GM18907 (cell line): ENCODE results near the gene NAT10.
"Not testable (repeated sequence)": the region's sequence is repeated elsewhere in the genome, so short reads cannot be mapped to it uniquely, and the experiment has no call there.

Source experiments
- ATAC-seq: cut with Tn5 transposase; IDR thresholded peaks from one replicate; pipeline ENCODE4 v1.9.1; 2021; ENCODE audit warnings: mild to moderate bottlenecking, moderate library complexity; ENCODE audit not compliant: unreplicated experiment

The NAT10 gene

DNA sequence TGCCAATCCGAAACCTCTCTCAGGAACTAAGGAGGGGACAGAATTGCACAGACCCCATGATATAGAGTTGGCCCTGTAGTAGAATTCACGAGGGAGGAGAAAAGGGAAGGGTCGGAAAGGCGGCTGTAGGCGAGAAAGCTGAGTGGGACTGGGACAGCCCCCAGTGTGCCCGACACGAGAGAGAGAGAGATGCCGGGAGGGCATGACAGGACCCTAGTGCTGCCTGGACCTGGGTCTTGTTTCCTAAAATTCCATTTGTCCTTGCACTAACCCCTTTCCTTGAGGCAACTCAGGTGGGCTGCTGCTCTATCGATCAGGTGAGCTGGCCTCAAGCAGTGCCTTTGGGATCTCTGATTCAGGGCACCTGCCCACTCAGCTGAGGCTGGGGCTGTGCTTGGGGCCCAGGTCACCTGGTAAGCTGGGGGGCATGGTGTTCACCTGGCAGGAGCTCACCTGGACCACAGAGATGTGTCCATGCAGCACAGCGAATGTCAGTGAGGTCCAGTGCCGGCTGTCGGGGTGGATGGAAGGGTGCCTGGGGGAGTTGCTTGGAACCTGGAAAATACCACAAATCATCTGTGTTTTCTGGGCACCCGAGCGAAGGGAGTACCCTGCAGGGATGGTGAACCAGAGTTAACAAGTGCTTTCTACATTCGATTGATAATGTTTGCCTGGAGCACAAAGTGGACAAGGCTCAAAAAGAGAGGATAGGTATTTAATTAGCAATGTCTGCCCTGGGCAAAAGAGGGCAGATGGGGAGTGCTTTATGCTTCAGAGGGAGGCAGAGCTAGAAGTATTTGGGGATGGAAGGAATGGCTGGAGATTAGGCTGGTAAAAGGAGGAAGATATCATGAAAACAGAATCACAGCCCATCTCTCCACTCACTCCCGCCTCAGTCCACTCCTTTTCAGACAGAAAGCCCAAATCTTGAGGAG lies 61.6 kb downstream of the NAT10 start:
- ATAC-seq: no peak

DNA sequence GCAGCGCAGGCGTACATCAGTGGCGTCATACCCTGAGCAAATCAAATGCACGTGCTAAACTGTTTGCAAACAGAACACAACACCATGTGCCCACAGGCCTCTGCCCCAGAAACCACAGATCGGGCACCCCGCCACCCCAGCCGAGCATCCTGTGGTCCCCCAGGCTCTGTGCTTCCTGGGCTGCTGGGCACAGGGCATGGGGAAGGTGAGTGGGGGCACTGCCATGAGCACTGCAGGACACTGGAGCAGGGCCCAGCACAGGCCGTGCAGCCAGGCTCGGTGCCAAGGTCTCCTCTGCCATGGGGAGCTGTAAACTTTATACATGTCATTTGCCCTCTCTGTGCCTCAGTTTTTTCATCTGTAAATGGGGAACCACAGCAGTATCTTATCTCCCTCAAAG lies 62.5 kb downstream of the NAT10 start:
- no peak for ATAC-seq

DNA sequence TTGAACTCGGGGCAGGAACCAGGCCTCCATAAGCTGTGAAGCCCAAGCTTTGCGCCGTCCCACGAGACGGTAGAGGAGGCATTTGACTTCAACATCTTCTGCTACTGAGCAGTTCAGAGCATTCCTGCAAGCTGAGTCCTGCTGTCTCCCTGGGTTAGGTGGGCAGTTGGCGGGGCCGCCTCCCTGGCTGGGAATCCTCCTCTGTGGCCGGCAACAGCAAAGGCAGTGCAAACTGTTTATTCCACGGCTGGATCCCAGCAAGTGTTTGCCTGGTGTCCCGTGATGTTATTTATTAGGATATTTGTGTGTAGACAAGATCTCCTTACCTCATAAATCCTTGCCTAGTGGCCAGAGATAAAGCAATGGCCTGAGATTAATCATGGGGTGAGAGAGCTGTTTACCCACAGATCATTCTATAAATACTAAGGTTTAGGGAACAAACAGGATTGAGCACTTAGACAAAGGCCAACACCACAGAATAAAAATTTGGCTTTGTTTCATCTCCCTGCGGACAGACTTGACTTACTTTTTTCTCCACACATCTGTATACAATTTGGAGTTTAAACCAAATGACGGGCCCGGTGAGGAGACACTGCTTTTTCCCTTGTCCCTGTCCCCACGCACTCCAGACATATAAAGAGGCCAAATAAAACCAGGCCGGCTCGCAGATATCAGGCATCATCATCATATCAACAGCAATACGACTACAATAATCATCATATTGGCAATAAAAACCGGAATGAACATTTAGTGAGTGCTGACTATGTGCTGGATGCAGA lies 63.4 kb downstream of the NAT10 start:
- ATAC-seq: no peak

GRCh38 chr11:34169686-34170085 lies 64.3 kb downstream of the NAT10 start:
- no peak for ATAC-seq

GRCh38 chr11:34173050-34173449 lies 67.6 kb downstream of the NAT10 start:
- ATAC-seq: no peak

DNA sequence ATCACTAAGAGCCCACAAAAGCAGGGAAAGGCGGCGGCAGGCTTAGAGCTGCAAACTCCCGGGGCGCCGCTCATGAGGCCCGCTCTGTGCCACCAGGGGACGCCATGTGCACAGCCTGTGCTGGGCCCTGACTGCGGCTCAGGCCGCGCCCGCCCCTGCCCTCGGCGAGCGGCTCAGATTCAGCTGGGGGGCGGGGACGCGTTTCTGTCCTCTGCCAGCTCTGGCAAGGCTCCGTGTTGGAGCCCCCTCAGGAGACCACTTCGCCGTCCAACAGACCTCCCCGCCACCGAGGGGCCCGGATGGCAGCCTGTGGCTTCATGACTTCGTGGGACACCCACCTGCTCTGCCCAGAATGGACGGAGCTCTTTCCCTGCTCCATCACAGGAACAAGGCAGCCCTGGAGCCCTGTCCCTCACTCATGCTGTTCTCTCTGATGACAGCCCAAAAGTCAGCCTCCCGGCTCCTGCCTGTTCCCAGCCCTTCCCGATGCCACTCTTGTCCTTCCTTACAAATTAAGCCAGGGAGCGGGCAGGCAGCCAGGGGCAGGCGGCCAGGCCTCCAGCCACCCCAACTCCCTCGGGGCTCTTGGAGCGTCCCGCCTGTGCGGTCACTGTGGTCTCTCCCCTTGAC lies 69.1 kb downstream of the NAT10 start:
- ATAC-seq: peak; percentile 86

- peak; percentile 39 for ATAC-seq
Measured at GRCh38 chr11:34175284-34176019, 70.0 kb downstream of the NAT10 start.

DNA sequence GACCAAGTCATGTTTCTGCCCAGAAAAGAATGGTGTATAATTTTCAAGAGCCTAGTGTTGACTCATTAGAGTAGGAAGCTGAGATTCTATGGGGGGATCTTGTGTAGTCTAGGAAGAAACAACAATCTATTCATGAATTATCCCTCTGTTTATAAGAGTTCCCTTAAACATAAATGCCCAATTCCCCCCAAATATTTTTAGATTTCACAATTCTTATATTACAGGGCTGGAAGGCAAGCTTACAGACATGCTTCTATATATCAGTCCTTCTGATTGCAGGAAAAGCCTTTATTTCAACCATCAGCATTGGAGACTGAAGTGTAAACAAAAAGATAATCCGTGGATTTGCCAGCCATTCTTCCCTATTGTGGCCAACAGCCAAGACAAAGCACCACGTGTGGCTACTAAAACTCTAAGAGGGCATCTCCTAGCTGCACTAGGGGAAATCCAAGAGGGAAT lies 71.4 kb downstream of the NAT10 start:
- ATAC-seq: no peak

DNA sequence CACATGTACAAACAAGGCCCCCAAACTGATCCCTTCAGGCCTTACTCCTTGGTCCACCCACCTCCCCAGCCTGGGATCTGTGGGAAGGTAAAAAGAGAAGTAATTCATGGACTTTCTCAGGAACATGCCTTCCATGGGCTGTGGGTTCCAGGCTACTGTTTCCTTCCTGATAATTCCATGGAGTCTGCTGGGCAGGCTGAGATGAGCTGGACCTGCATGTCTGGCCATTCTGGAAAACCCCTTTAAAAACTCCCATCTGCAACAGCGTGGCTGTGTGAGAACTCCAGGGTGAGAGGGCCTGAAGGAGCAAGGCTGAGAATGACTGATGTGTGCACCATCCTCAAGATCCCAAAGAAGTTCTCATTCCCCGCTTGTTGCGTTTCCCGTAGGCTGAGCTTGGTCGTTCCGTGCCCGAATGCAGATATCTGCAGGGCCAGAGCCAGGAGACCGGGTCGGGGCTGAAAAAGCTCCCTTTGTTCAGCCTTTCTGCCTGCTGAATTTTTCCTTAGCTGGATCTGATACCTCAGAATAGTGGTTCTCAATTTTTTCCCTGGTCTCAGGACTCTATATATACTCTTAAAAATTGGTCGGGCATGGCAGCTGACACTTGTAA lies 72.9 kb downstream of the NAT10 start:
- ATAC-seq: no peak

DNA sequence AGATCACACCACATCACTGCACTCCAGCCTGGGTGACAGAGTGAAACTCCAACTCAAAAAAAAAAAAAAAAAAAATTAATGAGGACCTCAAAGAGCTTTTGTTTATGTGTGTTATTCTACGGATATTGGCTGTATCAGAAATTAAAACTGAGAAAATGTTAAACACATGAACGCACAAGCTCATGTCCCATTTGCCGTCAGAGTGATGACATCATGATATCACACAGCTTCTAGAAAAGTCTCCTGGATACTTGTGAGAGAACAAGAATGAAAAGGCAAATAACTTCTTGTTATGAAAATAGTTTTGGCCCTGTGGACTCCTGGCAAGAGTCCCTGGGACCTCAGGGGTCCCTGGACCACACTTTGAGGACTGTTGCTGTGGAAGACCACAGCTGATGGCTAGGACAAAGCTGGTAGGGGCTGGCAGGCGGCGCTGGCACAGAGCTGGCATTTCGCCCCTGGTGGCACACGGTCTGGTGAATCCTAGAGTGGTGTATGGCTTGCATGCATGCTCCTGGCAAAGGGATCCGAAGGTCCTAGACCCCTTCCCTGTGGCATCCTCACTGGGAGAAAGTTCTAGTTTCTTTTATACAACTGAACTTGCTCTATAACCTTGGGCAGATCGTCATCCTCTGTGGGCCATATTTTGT lies 73.7 kb downstream of the NAT10 start:
- ATAC-seq: no peak

DNA sequence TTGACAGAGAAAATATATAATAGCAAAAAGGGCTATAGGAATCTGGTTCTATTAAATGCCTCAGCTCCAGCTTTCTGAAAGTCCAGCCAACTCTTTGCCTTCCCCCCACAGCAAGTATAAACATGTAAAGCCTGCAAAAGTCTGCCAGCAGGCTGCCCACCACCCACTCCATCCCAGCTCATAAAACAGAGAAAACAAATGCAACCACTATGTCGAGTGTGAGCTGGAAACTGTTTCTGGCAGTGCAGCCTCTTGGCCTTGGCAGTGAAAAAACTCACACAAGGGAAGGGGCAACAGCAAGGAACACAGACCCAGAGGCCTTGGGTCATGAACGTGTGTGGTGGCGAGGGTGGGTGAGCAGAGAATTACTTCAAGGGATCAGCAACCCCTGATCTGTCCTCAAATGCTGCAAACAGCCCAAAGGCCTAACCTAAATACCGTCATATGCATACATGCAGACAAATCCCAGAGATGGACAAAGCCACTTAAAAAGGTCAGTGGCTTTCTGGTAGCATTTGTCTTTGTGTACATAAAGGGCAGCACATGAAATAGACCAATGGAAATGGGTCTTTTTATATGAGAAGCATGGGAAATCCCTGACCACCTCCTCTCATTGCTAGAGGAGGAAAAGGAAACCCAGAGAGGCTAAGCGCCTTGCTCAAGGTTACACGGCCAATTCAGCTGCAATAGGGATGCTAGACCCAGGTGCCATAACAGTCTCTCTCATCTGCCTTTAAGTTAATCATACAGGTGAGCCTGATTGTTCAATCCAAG lies 74.8 kb downstream of the NAT10 start:
- no peak for ATAC-seq

- ATAC-seq: not testable (repeated sequence)
Measured at GRCh38 chr11:34180814-34181165, 75.4 kb downstream of the NAT10 start.

GRCh38 chr11:34181251-34181650 lies 75.8 kb downstream of the NAT10 start:
- no peak for ATAC-seq

GRCh38 chr11:34181856-34182405 lies 76.5 kb downstream of the NAT10 start:
- ATAC-seq: no peak

GRCh38 chr11:34182425-34182824 lies 77.0 kb downstream of the NAT10 start:
- ATAC-seq: no peak

DNA sequence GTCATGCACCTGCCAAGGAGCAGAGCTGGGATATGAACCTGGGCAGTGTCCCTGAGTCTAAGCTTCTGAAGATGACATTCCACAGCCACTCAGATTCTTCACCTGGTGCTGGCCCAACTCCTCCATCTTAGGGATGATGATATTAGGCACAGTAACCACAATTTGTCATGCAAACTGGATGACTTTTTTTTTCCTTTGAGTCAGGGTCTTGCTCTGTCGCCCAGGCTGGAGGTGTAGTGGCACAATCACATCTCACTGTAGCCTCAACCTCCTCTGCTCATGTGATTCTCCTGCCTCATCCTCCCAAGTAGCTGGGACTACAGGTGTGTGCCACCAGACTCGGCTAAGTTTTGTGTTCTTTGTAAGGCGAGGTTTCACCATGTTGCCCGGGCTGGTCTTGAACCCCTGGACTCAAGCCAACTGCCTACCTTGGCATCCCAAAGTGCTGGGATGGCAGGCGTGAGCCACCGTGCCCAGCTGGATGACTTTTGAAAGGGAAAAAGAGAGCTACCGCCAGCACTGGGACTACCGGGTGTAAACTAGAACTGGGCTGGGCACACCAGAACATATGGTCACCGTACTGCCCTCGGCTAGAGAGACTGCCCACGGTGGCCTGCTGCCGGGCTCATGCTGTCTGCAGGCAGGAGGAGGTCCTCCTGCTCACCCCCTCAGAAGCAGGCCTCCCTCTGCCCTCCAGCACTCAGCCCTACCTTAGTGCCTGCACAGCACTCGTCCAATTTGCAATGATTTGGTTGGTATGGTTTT lies 77.7 kb downstream of the NAT10 start:
- no peak for ATAC-seq

DNA sequence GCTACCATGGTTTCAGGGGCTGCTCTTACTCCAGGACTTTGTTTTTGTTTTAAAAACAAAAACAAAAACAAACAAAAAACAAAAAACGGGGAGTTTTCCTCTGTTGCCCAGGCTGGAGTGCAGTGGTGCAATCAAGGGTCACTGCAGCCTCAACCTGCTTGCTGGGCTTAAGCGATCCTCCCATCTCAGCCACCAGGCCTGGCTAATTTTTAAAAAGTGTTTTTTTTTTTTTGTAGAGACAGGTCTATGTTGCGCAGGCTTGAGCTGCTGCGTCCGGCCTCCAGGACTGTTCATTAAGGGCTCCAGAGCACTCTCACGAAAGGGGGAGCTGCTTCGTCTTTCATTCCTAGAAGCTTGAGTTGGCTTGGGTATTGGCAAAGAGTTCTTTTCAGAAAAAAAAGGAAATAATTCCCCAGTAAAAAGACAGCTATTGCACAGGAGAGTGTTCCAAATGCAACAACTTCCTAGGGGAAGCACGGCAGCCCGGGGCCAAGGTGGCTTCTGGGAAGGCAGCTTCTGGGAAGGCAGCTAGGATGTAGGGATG lies 78.5 kb downstream of the NAT10 start:
- no peak for ATAC-seq

DNA sequence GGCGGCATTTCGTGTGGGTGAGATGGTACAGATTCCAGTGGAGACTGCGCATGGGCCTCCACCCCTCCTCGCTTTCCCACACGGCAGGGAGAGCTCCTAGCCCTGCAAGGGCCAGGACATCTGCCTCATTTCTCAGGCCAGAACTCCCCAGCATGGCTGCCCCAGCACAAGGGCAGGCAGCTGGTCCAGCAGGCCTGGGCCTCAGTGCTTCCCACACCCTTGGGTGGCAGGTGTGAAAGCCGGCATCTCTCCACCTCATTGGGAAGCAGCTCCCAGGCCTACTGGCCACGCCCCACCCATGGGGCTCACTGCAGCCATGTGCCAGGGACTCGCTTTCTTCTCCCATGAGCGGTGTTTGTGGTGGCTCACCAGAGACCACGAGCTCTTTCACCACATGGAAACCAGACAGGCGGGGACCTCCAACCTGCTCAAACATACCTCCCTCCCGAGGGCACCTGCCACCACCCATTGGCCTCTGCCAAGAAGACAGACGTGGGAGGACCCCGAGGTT lies 79.1 kb downstream of the NAT10 start:
- no peak for ATAC-seq
